Keratinocyte (primary cell): Measurements from ENCODE around the gene SLC18A2. TPM values are rescaled to one million over a fixed set of nuclear protein-coding genes. Genes with fewer than 3 reads are reported as not detected.

Experiments used
- DNase-seq: peaks from one replicate; pipeline ENCODE4 v3.0.0-alpha.2; 2011; ENCODE audit warnings: low read depth, missing footprints, low spot score
- FAIRE-seq: peaks from 2 replicates; lab custom pipeline; 2011; peaks lifted over from hg19 to GRCh38; lab: Jason Lieb, UNC
- H2AFZ ChIP-seq: 2 replicates; pipeline ENCODE4 v1.6.0; 2012; ENCODE audit warnings: low read length, control low read depth, inconsistent platforms; ENCODE audit not compliant: control insufficient read depth
- H3K27ac ChIP-seq: 2 replicates; pipeline ENCODE4 v1.5.1; 2011; ENCODE audit warnings: low read length; ENCODE audit not compliant: control insufficient read depth, insufficient read depth
- H3K27me3 ChIP-seq: 3 replicates; pipeline ENCODE4 v1.6.0; 2011; ENCODE audit warnings: low read length; ENCODE audit not compliant: control insufficient read depth, insufficient read depth; ENCODE audit errors: extremely low read depth
- H3K36me3 ChIP-seq, 2 experiments: 2 replicates in 1 of 2; 3 replicates in 1 of 2; pipeline ENCODE4 v1.5.1; 2011; ENCODE audit warnings: low read length in 2 of 2, mild to moderate bottlenecking in 1 of 2; ENCODE audit not compliant: control insufficient read depth in 2 of 2, insufficient read depth in 2 of 2; ENCODE audit errors: extremely low read depth in 1 of 2
- H3K4me1 ChIP-seq: 3 replicates; pipeline ENCODE4 v1.5.1; 2011; ENCODE audit warnings: low read length; ENCODE audit not compliant: control insufficient read depth, insufficient read depth; ENCODE audit errors: extremely low read depth
- H3K4me2 ChIP-seq: 3 replicates; pipeline ENCODE4 v1.6.0; 2011; ENCODE audit warnings: low read depth, low read length; ENCODE audit not compliant: control insufficient read depth, insufficient read depth; ENCODE audit errors: extremely low read depth
- H3K4me3 ChIP-seq, 3 experiments: fragments of 200-600 bp in 1 of 3; sonication (generic) in 1 of 3; 2 replicates in 2 of 3; 3 replicates in 1 of 3; pipeline ENCODE4 v1.5.1; 2011 to 2016; ENCODE audit warnings: low read length in 3 of 3, mild to moderate bottlenecking in 3 of 3, control low read depth in 2 of 3, inconsistent platforms in 1 of 3, low read depth in 1 of 3, mixed read lengths in 1 of 3, mixed run types in 1 of 3, moderate library complexity in 1 of 3; ENCODE audit not compliant: control insufficient read depth in 2 of 3, insufficient read depth in 2 of 3; ENCODE audit errors: extremely low read depth in 1 of 3
- H3K79me2 ChIP-seq: 2 replicates; pipeline ENCODE4 v1.6.0; 2012; ENCODE audit warnings: low read length; ENCODE audit not compliant: control insufficient read depth, insufficient read depth
- H3K9ac ChIP-seq: 3 replicates; pipeline ENCODE4 v1.6.0; 2011; ENCODE audit warnings: low read length; ENCODE audit not compliant: control insufficient read depth, insufficient read depth; ENCODE audit errors: extremely low read depth
- H3K9me1 ChIP-seq: 3 replicates; pipeline ENCODE4 v1.6.0; 2011; ENCODE audit warnings: low read length; ENCODE audit not compliant: control insufficient read depth, insufficient read depth; ENCODE audit errors: extremely low read depth
- H3K9me3 ChIP-seq: 2 replicates; pipeline ENCODE4 v1.5.1; 2012; ENCODE audit warnings: low read depth, low read length; ENCODE audit not compliant: control insufficient read depth
- H4K20me1 ChIP-seq: 3 replicates; pipeline ENCODE4 v1.6.0; 2011; ENCODE audit warnings: low read length; ENCODE audit not compliant: control insufficient read depth, insufficient read depth; ENCODE audit errors: extremely low read depth
- EZH2 ChIP-seq: IDR thresholded peaks from one replicate; pipeline ENCODE4 v1.6.1; 2012; ENCODE audit warnings: inconsistent platforms, mild to moderate bottlenecking, low read length, moderate library complexity
- dilution Hi-C: fragments of 300-500 bp; cut with MboI; formaldehyde crosslinking; loops from one replicate; pipeline ENCODE4 v1.7.0; 2020; ENCODE audit warnings: low sequenced_read_pairs; ENCODE audit not compliant: extremely low pct_ligation_motif_present
- polyA plus RNA-seq, 5 experiments: library from polyadenylated mRNA; depleted of rRNA in 3 of 5; stranded (reverse) in 3 of 5; stranded (forward) in 1 of 5; unstranded in 1 of 5; fragments of >200 nt; gene quantifications; 1 replicate in 1 of 5; 2 replicates in 3 of 5; 3 replicates in 1 of 5; pipeline versions ENCODE4 v1.2.1 to v1.2.3, GENCODE V29; 2011 to 2012; ENCODE audit warnings: missing spikeins in 2 of 5, low read depth in 1 of 5, low replicate concordance in 1 of 5
- TF ChIP-seq, protein P1 (sequence below), 3 experiments: IDR thresholded peaks in 1 of 3; conservative IDR thresholded peaks in 1 of 3; optimal IDR thresholded peaks in 1 of 3; 2 replicates in 2 of 3; 3 replicates in 1 of 3; pipeline versions ENCODE3 to v1.5.1; 2011; ENCODE audit warnings: low read length in 3 of 3, mild to moderate bottlenecking in 3 of 3, moderate library complexity in 2 of 3, control low read depth in 1 of 3, inconsistent platforms in 1 of 3; ENCODE audit not compliant: insufficient read depth in 2 of 3; ENCODE audit errors: extremely low read depth in 1 of 3

SLC18A2 gene
- polyA plus RNA-seq, 1 donor (not counting 4 experiments of a cell fraction or from before 2014, with no cell fraction given), result not detected

DNA sequence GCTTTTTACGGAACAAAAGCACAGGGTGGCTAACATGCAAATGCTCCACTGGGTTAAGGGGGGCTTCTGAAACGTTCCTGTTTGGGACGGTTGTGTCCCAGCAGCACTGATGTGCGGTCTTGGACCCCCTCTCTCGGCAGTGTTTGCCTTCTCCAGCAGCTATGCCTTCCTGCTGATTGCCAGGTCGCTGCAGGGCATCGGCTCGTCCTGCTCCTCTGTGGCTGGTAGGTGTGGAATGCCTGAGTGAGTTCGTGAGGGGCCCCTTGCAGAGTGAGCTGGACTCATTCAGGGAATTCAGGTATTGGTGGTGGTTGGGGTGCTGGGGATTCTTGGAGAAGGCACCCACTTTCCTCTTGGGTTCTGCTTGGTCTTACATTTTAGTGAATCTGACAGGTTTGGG lies 13.0 kb downstream of the SLC18A2 start:
- Histone ChIP-seq H3K4me1 (no peaks in the 10 kb centered on the region), H2AFZ (no peak overlapping the region), H3K36me3 (no peaks in the 10 kb centered on the region), H3K4me3 (no peak overlapping the region), H3K27me3 (peaks cover 23% of the 10 kb centered on the region), H3K27ac (no peak overlapping the region), H3K9me1 (no peaks in the 10 kb centered on the region), H3K9me3 (no peaks in the 10 kb centered on the region), H4K20me1 (no peaks in the 10 kb centered on the region), H3K79me2 (no peaks in the 10 kb centered on the region), H3K9ac (no peak overlapping the region), H3K4me2 (no peak overlapping the region)
- dilution Hi-C loops, result no loop called here
- FAIRE-seq, result no peak
- DNase-seq, result no peak
- TF ChIP-seq EZH2, result no peak
- TF ChIP-seq, protein P1, sequence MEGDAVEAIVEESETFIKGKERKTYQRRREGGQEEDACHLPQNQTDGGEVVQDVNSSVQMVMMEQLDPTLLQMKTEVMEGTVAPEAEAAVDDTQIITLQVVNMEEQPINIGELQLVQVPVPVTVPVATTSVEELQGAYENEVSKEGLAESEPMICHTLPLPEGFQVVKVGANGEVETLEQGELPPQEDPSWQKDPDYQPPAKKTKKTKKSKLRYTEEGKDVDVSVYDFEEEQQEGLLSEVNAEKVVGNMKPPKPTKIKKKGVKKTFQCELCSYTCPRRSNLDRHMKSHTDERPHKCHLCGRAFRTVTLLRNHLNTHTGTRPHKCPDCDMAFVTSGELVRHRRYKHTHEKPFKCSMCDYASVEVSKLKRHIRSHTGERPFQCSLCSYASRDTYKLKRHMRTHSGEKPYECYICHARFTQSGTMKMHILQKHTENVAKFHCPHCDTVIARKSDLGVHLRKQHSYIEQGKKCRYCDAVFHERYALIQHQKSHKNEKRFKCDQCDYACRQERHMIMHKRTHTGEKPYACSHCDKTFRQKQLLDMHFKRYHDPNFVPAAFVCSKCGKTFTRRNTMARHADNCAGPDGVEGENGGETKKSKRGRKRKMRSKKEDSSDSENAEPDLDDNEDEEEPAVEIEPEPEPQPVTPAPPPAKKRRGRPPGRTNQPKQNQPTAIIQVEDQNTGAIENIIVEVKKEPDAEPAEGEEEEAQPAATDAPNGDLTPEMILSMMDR (optimal IDR thresholded peaks at IDR 0.05 in 1 of 3, IDR thresholded peaks at IDR 0.05 in 1 of 3, conservative IDR thresholded peaks at IDR 0.05 in 1 of 3; ENCODE audit: extremely low read depth in 1 of 3, insufficient read depth in 2 of 3, low read length in 3 of 3), result no peak

DNA sequence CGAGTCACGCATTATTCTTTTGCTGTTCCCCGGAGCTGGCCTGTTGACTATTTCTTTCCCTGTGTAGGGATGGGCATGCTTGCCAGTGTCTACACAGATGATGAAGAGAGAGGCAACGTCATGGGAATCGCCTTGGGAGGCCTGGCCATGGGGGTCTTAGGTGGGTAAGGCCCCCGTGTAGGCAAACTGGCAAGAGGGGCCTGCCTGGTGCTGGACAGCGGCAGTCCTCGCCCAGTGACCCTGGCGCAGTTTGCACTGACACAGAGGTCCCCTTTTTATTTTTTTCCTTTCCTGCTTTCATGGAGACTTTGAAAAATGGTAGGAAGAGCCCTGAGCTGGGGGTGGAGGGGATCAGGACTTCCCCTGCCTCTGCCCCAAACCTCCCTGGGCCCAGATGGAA lies 13.4 kb downstream of the SLC18A2 start:
- Histone ChIP-seq H3K4me1 (no peaks in the 10 kb centered on the region), H3K27ac (no peak overlapping the region), H2AFZ (no peak overlapping the region), H3K36me3 (no peaks in the 10 kb centered on the region), H3K79me2 (no peaks in the 10 kb centered on the region), H3K4me3 (no peak overlapping the region), H3K9me3 (no peaks in the 10 kb centered on the region), H3K27me3 (peaks cover 18% of the 10 kb centered on the region), H4K20me1 (no peaks in the 10 kb centered on the region), H3K9me1 (no peaks in the 10 kb centered on the region), H3K4me2 (no peak overlapping the region), H3K9ac (no peak overlapping the region)
- DNase-seq (no peak), FAIRE-seq (no peak)
- TF ChIP-seq, protein P1 (optimal IDR thresholded peaks at IDR 0.05 in 1 of 3, IDR thresholded peaks at IDR 0.05 in 1 of 3, conservative IDR thresholded peaks at IDR 0.05 in 1 of 3; ENCODE audit: extremely low read depth in 1 of 3, insufficient read depth in 2 of 3, low read length in 3 of 3), result no peak
- no peak for TF ChIP-seq EZH2
- dilution Hi-C loops, result no loop called here
